HepG2 (cell line): ENCODE data around the gene ITGB1. TPM values are rescaled to one million over a fixed set of nuclear protein-coding genes. Genes with fewer than 3 reads are reported as not detected.

Source experiments
- CENPBD1 ChIP-seq: sonication (generic); formaldehyde crosslinking; IDR thresholded peaks from 2 replicates; pipeline ENCODE4 v1.8.0; 2022; ENCODE audit warnings: missing genetic modification reagents, low read depth, mild to moderate bottlenecking, borderline replicate concordance
- CTCF ChIP-seq: sonication (generic); formaldehyde crosslinking; IDR thresholded peaks from 2 replicates; pipeline ENCODE4 v1.5.0; 2020; ENCODE audit warnings: mild to moderate bottlenecking, missing genetic modification reagents, moderate library complexity
- FOSL1 ChIP-seq: sonication (generic); formaldehyde crosslinking; IDR thresholded peaks from 2 replicates; pipeline ENCODE4 v1.9.0; 2021; ENCODE audit warnings: missing genetic modification reagents, borderline replicate concordance
- FOXM1 ChIP-seq: sonication (generic); formaldehyde crosslinking; IDR thresholded peaks from 2 replicates; pipeline ENCODE4 v1.5.0; 2020; ENCODE audit warnings: missing genetic modification reagents
- HMG20B ChIP-seq: conservative IDR thresholded peaks from 2 replicates; pipeline ENCODE4 v1.6.1; 2016; ENCODE audit warnings: missing genetic modification reagents, missing compliant biosample characterization
- HOXA5 ChIP-seq: sonication (generic); formaldehyde crosslinking; IDR thresholded peaks from 2 replicates; pipeline ENCODE4 v1.4.0; 2020; ENCODE audit warnings: missing genetic modification reagents
- KLF16 ChIP-seq, 2 experiments: sonication (generic) in 1 of 2; formaldehyde crosslinking in 1 of 2; IDR thresholded peaks; 2 replicates each; pipeline versions ENCODE4 v1.6.1 to v1.8.0; 2016 to 2023; ENCODE audit warnings: missing genetic modification reagents in 2 of 2, missing compliant biosample characterization in 1 of 2
- POGZ ChIP-seq: sonication (generic); formaldehyde crosslinking; IDR thresholded peaks from 2 replicates; pipeline ENCODE4 v1.4.0; 2020; ENCODE audit warnings: mild to moderate bottlenecking, missing genetic modification reagents
- SAFB2 ChIP-seq: sonication (generic); formaldehyde crosslinking; IDR thresholded peaks from 2 replicates; pipeline ENCODE4 v1.5.1; 2020; ENCODE audit warnings: missing genetic modification reagents, low read depth, mild to moderate bottlenecking, borderline replicate concordance
- ZBTB33 ChIP-seq: sonication (generic); formaldehyde crosslinking; IDR thresholded peaks from 2 replicates; pipeline ENCODE4 v1.4.0; 2020; ENCODE audit warnings: missing genetic modification reagents
- ZNF530 ChIP-seq: sonication (generic); formaldehyde crosslinking; IDR thresholded peaks from 2 replicates; pipeline ENCODE4 v1.5.0; 2020; ENCODE audit warnings: low read depth, mild to moderate bottlenecking, missing genetic modification reagents
- ZNF619 ChIP-seq: sonication (generic); formaldehyde crosslinking; IDR thresholded peaks from 2 replicates; pipeline ENCODE4 v1.4.0; 2020; ENCODE audit warnings: mild to moderate bottlenecking, missing genetic modification reagents
- ZNF737 ChIP-seq: sonication (generic); formaldehyde crosslinking; IDR thresholded peaks from 2 replicates; pipeline ENCODE4 v1.5.0; 2020; ENCODE audit warnings: missing genetic modification reagents, mild to moderate bottlenecking, borderline replicate concordance
- polyA plus RNA-seq, 8 experiments: library from polyadenylated mRNA; depleted of rRNA in 3 of 8; stranded (reverse) in 7 of 8; unstranded in 1 of 8; fragments of >200 nt; fragmentation: Illumina TruSeq in 4 of 8; extraction: Trizol in 4 of 8; gene quantifications; 2 replicates each; pipeline versions ENCODE4 v1.2.1 to v1.2.3, GENCODE V29; 2011 to 2016; ENCODE audit warnings: low read depth in 4 of 8, missing spikeins in 1 of 8, mixed read lengths in 1 of 8; ENCODE audit not compliant: insufficient read depth in 1 of 8
- total RNA-seq, 5 experiments: library from RNA; depleted of rRNA; stranded (reverse); fragments of >200 nt; fragmentation: Illumina TruSeq; extraction: Trizol; gene quantifications; 2 replicates each; pipeline ENCODE4 v1.2.3, GENCODE V29; 2016; ENCODE audit warnings: low read depth in 1 of 5
- TF ChIP-seq, protein P1 (sequence below): sonication (generic); formaldehyde crosslinking; IDR thresholded peaks from 2 replicates; pipeline ENCODE4 v1.4.0; 2020; ENCODE audit warnings: mild to moderate bottlenecking, missing genetic modification reagents
- TF ChIP-seq, protein P2 (sequence below): sonication (generic); formaldehyde crosslinking; conservative IDR thresholded peaks from 2 replicates; pipeline ENCODE4 v1.4.0; 2020; ENCODE audit warnings: missing genetic modification reagents
- TF ChIP-seq, protein P3 (sequence below): sonication (generic); formaldehyde crosslinking; IDR thresholded peaks from 2 replicates; pipeline ENCODE4 v1.8.1; 2023; ENCODE audit warnings: missing genetic modification reagents, mild to moderate bottlenecking, borderline replicate concordance
- TF ChIP-seq, protein P4 (sequence below): sonication (generic); formaldehyde crosslinking; IDR thresholded peaks from 2 replicates; pipeline ENCODE4 v1.9.0; 2021; ENCODE audit warnings: missing genetic modification reagents, borderline replicate concordance

The ITGB1 gene
- total and polyA plus RNA-seq, 2 of the 13 experiments (the other 11 are each of a cell fraction or from before 2014, with no cell fraction given), result 190 to 204 TPM

GRCh38 chr10:32980558-32981468 lies 22.8 kb upstream of the ITGB1 start (continued):
- no peak for TF ChIP-seq ZBTB33 (CRISPR knock-in tag)
- TF ChIP-seq HMG20B (CRISPR knock-in tag), result peak; percentile 49
- no peak for TF ChIP-seq ZNF619 (CRISPR knock-in tag)
- no peak for TF ChIP-seq CENPBD1 (CRISPR knock-in tag)
- TF ChIP-seq, protein P1, sequence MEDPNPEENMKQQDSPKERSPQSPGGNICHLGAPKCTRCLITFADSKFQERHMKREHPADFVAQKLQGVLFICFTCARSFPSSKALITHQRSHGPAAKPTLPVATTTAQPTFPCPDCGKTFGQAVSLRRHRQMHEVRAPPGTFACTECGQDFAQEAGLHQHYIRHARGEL (CRISPR knock-in tag), result no peak
- TF ChIP-seq ZNF737 (CRISPR knock-in tag), result 0 out of 2 replicates have a peak, but pooled peaks have one; percentile 69
- TF ChIP-seq ZNF530 (CRISPR knock-in tag), result no peak
- TF ChIP-seq CTCF (CRISPR knock-in tag), result 0 out of 2 replicates have a peak, but pooled peaks have one; percentile 2
- peak; percentile 53; the same call in 1 of the 2 replicates for TF ChIP-seq HOXA5 (CRISPR knock-in tag)
- peak; percentile 72 for TF ChIP-seq POGZ (CRISPR knock-in tag)
- TF ChIP-seq SAFB2 (CRISPR knock-in tag), result 0 out of 2 replicates have a peak, but pooled peaks have one; percentile 33
- TF ChIP-seq, protein P2, sequence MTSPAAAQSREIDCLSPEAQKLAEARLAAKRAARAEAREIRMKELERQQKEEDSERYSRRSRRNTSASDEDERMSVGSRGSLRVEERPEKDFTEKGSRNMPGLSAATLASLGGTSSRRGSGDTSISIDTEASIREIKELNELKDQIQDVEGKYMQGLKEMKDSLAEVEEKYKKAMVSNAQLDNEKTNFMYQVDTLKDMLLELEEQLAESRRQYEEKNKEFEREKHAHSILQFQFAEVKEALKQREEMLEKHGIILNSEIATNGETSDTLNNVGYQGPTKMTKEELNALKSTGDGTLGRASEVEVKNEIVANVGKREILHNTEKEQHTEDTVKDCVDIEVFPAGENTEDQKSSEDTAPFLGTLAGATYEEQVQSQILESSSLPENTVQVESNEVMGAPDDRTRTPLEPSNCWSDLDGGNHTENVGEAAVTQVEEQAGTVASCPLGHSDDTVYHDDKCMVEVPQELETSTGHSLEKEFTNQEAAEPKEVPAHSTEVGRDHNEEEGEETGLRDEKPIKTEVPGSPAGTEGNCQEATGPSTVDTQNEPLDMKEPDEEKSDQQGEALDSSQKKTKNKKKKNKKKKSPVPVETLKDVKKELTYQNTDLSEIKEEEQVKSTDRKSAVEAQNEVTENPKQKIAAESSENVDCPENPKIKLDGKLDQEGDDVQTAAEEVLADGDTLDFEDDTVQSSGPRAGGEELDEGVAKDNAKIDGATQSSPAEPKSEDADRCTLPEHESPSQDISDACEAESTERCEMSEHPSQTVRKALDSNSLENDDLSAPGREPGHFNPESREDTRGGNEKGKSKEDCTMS (CRISPR knock-in tag), result no peak
- TF ChIP-seq, protein P3, sequence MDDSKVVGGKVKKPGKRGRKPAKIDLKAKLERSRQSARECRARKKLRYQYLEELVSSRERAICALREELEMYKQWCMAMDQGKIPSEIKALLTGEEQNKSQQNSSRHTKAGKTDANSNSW, result no peak; the same call in 1 of the 2 replicates
- TF ChIP-seq, protein P4, sequence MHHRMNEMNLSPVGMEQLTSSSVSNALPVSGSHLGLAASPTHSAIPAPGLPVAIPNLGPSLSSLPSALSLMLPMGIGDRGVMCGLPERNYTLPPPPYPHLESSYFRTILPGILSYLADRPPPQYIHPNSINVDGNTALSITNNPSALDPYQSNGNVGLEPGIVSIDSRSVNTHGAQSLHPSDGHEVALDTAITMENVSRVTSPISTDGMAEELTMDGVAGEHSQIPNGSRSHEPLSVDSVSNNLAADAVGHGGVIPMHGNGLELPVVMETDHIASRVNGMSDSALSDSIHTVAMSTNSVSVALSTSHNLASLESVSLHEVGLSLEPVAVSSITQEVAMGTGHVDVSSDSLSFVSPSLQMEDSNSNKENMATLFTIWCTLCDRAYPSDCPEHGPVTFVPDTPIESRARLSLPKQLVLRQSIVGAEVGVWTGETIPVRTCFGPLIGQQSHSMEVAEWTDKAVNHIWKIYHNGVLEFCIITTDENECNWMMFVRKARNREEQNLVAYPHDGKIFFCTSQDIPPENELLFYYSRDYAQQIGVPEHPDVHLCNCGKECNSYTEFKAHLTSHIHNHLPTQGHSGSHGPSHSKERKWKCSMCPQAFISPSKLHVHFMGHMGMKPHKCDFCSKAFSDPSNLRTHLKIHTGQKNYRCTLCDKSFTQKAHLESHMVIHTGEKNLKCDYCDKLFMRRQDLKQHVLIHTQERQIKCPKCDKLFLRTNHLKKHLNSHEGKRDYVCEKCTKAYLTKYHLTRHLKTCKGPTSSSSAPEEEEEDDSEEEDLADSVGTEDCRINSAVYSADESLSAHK (CRISPR knock-in tag), result no peak
- TF ChIP-seq FOXM1, result no peak
- peak; percentile 35 to 70; a peak in 1 of 4 replicates for TF ChIP-seq KLF16 (CRISPR knock-in tag; IDR thresholded peaks at IDR 0.05)
- TF ChIP-seq FOSL1, result peak; percentile 15; the same call in 1 of the 2 replicates
